Right cardiac atrium (tissue), 5 donors: ENCODE measurements around the gene COL8A2. TPM values are rescaled to one million over a fixed set of nuclear protein-coding genes. Genes with fewer than 3 reads are reported as not detected.

ENCODE experiments used
- ATAC-seq, 2 donors: fragments of 200-7000 bp; cut with Tn5 transposase; one replicate each; pipeline versions ENCODE4 v1.8.0 to v1.9.1; 2020; ENCODE audit warnings: moderate library complexity in 2 of 2, mild to moderate bottlenecking in 1 of 2
- DNase-seq, 3 donors: peaks; one replicate each; pipeline ENCODE4 v3.0.0-alpha.2; 2020
- H3K27ac ChIP-seq: one replicate; pipeline ENCODE4 v1.5.1; 2013; ENCODE audit warnings: mild to moderate bottlenecking, low read length, control low read depth, moderate library complexity
- H3K27me3 ChIP-seq: one replicate; pipeline ENCODE4 v1.6.1; 2013; ENCODE audit not compliant: control insufficient read depth, insufficient read depth
- H3K4me1 ChIP-seq: one replicate; pipeline ENCODE4 v1.6.1; 2013; ENCODE audit warnings: low read length; ENCODE audit not compliant: control insufficient read depth, insufficient read depth
- H3K4me3 ChIP-seq: one replicate; pipeline ENCODE4 v1.5.1; 2013; ENCODE audit warnings: low read length, control low read depth
- H3K9me3 ChIP-seq: one replicate; pipeline ENCODE4 v1.6.1; 2013; ENCODE audit warnings: low read length; ENCODE audit not compliant: control insufficient read depth
- WGBS: extraction: QIAGEN DNeasy Blood & Tissue Kit; methylation state at CpG from one replicate; pipeline ENCODE4 v1.1.7; 2013; 5-methylcytosine and 5-hydroxymethylcytosine counted together
- intact Hi-C, 4 donors: fragments of 100-400 bp; cut with DNase I; formaldehyde crosslinking; loops; one replicate each; pipeline versions ENCODE4 v1.11.0 to v1.14.0; 2022 to 2023
- polyA plus RNA-seq: library from polyadenylated mRNA; stranded (reverse); fragments of 200-250 nt; gene quantifications from one replicate; pipeline ENCODE4 v1.2.3, GENCODE V29; 2013
- total RNA-seq, 4 donors: library from RNA; stranded (reverse); fragmentation: NEBNext Ultra II Directional; extraction: Animal tissue kit (Norgen Biotek cat#: 25700); gene quantifications; one replicate each; pipeline ENCODE4 v1.2.1, GENCODE V29; 2021
- donor health status: healthy with polysubstance abuse.
- donor health status: DM: no; HTN: yes; CAD: no.
- donor health status: DM: no; HTN: no; CAD: no.
- donor health status: DM: no; HTN: yes; CAD: no; lungs with severe emphysema.
- donor health status: DM: yes; HTN: yes; CAD: no.

Gene COL8A2
- total and polyA plus RNA-seq, 5 donors = 2.4 to 4.1 (median 3.1) TPM

- H3K9me3 ChIP-seq = no peaks in the 10 kb centered on the region
- H3K27ac ChIP-seq = peak overlapping the region; percentile 99
- H3K4me1 ChIP-seq = peaks cover 10% of the 10 kb centered on the region
- DNase-seq (peak; percentile 94 to 97 (median 96)), ATAC-seq (peak; percentile 84 to 85)
- 8% methylated on average over 12 of the region's 12 CpGs for WGBS
- intact Hi-C loops = loop anchor here in 3 of 4 donors (2.0 to 10.0 kb wide), 6 partner anchors 37 to 234 kb away; partner anchors contain the start of gene STK40 (in 1 of the 3)
- no peak overlapping the region for H3K4me3 ChIP-seq
- no peaks in the 10 kb centered on the region for H3K27me3 ChIP-seq
These were observed 25.5 kb upstream of the COL8A2 start for GRCh38 chr1:36150296-36151133.

- Histone ChIP-seq H3K9me3 (no peaks in the 10 kb centered on the region), H3K4me3 (no peak overlapping the region), H3K27ac (peak overlapping the region; percentile 99), H3K27me3 (no peaks in the 10 kb centered on the region), H3K4me1 (peaks cover 10% of the 10 kb centered on the region)
- intact Hi-C loops = loop anchor here (2.0 to 10.0 kb wide), 7 partner anchors 37 to 275 kb away; partner anchors contain the start of gene STK40 (in 1 of the 4)
- ATAC-seq = peak in 1 of 2 donors; percentile 0
- no peak for DNase-seq
- WGBS = 25% methylated on average over 6 of the region's 6 CpGs
These were observed 24.9 kb upstream of the COL8A2 start for GRCh38 chr1:36149973-36150295.

- intact Hi-C loops = loop anchor here in 1 of 4 donors (10.0 kb wide), 2 partner anchors 135 to 275 kb away; no protein-coding TSS in a partner anchor
- Histone ChIP-seq H3K27me3 (no peaks in the 10 kb centered on the region), H3K4me1 (peaks cover 10% of the 10 kb centered on the region), H3K9me3 (no peaks in the 10 kb centered on the region), H3K4me3 (peak within 1 kb of the TSS; percentile 53), H3K27ac (peak within 1 kb of the TSS; percentile 99)
- under 1% methylated on average over 62 of the region's 62 CpGs for WGBS
- ATAC-seq (peak; percentile 94 to 95), DNase-seq (peak; percentile 100)
These were observed 24.4 kb upstream of the COL8A2 start, which contains the start of gene TRAPPC3 for GRCh38 chr1:36149237-36149972. TSS of gene TRAPPC3 (minus strand) at chr1:36149486. CDS start at chr1:36149378, 108 bp downstream.

- no peaks in the 10 kb centered on the region for H3K9me3 ChIP-seq
- ATAC-seq (no peak), DNase-seq (no peak)
- intact Hi-C loops = loop anchor here in 1 of 4 donors (10.0 kb wide), 2 partner anchors 136 to 276 kb away; no protein-coding TSS in a partner anchor
- no peaks in the 10 kb centered on the region for H3K27me3 ChIP-seq
- peaks cover 10% of the 10 kb centered on the region for H3K4me1 ChIP-seq
- H3K27ac ChIP-seq = peak overlapping the region; percentile 43
- H3K4me3 ChIP-seq = peak overlapping the region; percentile 53
- WGBS = 1% methylated on average over 16 of the region's 16 CpGs
These were observed 23.8 kb upstream of the COL8A2 start for GRCh38 chr1:36148821-36149236.

GRCh38 chr1:36144413-36144812, 19.4 kb upstream of the COL8A2 start:
- H3K4me3 ChIP-seq = no peak overlapping the region
- DNase-seq (no peak), ATAC-seq (no peak)
- WGBS = 93% methylated on average over 2 of the region's 2 CpGs
- no peak overlapping the region for H3K27ac ChIP-seq
- H3K9me3 ChIP-seq = no peaks in the 10 kb centered on the region
- no peaks in the 10 kb centered on the region for H3K27me3 ChIP-seq
- H3K4me1 ChIP-seq = peaks cover 6% of the 10 kb centered on the region
- intact Hi-C loops = loop anchor here in 1 of 4 donors (10.0 kb wide), 2 partner anchors 140 to 280 kb away; no protein-coding TSS in a partner anchor

- ATAC-seq = no peak
- 79% methylated on average over 4 of the region's 4 CpGs for WGBS
- H3K4me1 ChIP-seq = peaks cover 6% of the 10 kb centered on the region
These were observed 18.4 kb upstream of the COL8A2 start for GRCh38 chr1:36143424-36143823.

GRCh38 chr1:36142121-36142520, 17.1 kb upstream of the COL8A2 start:
- Histone ChIP-seq H3K4me1 (peaks cover 8% of the 10 kb centered on the region), H3K4me3 (no peak overlapping the region), H3K27ac (peak overlapping the region; percentile 45), H3K9me3 (no peaks in the 10 kb centered on the region), H3K27me3 (no peaks in the 10 kb centered on the region)
- intact Hi-C loops = loop anchor here in 1 of 4 donors (10.0 kb wide), 2 partner anchors 143 to 283 kb away; no protein-coding TSS in a partner anchor
- WGBS = 14% methylated on average over 1 of the region's 1 CpG
- peak in 1 of 2 donors; percentile 14 for ATAC-seq
- DNase-seq = no peak

More at GRCh38 chr1:36143424-36143823, 18.4 kb upstream of the COL8A2 start:
- no peak overlapping the region for H3K27ac ChIP-seq
- no peaks in the 10 kb centered on the region for H3K27me3 ChIP-seq
- intact Hi-C loops = loop anchor here in 1 of 4 donors (10.0 kb wide), 2 partner anchors 141 to 281 kb away; no protein-coding TSS in a partner anchor
- DNase-seq = peak in 1 of 3 donors; percentile 1
- no peak overlapping the region for H3K4me3 ChIP-seq
- no peaks in the 10 kb centered on the region for H3K9me3 ChIP-seq

- no peaks in the 10 kb centered on the region for H3K9me3 ChIP-seq
- H3K4me3 ChIP-seq = no peak overlapping the region
- H3K27me3 ChIP-seq = no peaks in the 10 kb centered on the region
- ATAC-seq (no peak), DNase-seq (peak in 1 of 3 donors; percentile 3)
- H3K4me1 ChIP-seq = peaks cover 13% of the 10 kb centered on the region
- H3K27ac ChIP-seq = no peak overlapping the region
- intact Hi-C loops = loop anchor here in 1 of 4 donors (5.0 kb wide), 1 partner anchor 37 kb away; no protein-coding TSS in a partner anchor
- WGBS = 66% methylated on average over 5 of the region's 5 CpGs
These were observed 14.5 kb upstream of the COL8A2 start for GRCh38 chr1:36139521-36139920.

- H3K4me1 ChIP-seq = peaks cover 13% of the 10 kb centered on the region
- intact Hi-C loops = loop anchor here in 1 of 4 donors (5.0 kb wide), 1 partner anchor 35 kb away; no protein-coding TSS in a partner anchor
These were observed 12.8 kb upstream of the COL8A2 start for GRCh38 chr1:36137776-36138175.

GRCh38 chr1:36137226-36137625, 12.2 kb upstream of the COL8A2 start:
- ATAC-seq (no peak), DNase-seq (peak in 1 of 3 donors; percentile 19)
- no peak overlapping the region for H3K4me3 ChIP-seq
- peaks cover 10% of the 10 kb centered on the region for H3K4me1 ChIP-seq
- H3K27me3 ChIP-seq = no peaks in the 10 kb centered on the region
- intact Hi-C loops = loop anchor here in 1 of 4 donors (5.0 kb wide), 1 partner anchor 35 kb away; no protein-coding TSS in a partner anchor
- H3K9me3 ChIP-seq = no peaks in the 10 kb centered on the region
- H3K27ac ChIP-seq = peak overlapping the region; percentile 50
- WGBS = 72% methylated on average over 5 of the region's 5 CpGs

More at GRCh38 chr1:36137776-36138175, 12.8 kb upstream of the COL8A2 start:
- Histone ChIP-seq H3K9me3 (no peaks in the 10 kb centered on the region), H3K27ac (no peak overlapping the region), H3K27me3 (no peaks in the 10 kb centered on the region), H3K4me3 (no peak overlapping the region)
- peak in 1 of 3 donors; percentile 16 for DNase-seq
- ATAC-seq = no peak
- WGBS = 75% methylated on average over 3 of the region's 3 CpGs
